ENCODE results near the gene NFATC1. TPM values are rescaled to one million over a fixed set of nuclear protein-coding genes. Genes with fewer than 3 reads are reported as not detected.

Gene NFATC1
- total and polyA plus RNA-seq, 9 donors: 7.0 to 17.1 (median 12.6) TPM

DNA sequence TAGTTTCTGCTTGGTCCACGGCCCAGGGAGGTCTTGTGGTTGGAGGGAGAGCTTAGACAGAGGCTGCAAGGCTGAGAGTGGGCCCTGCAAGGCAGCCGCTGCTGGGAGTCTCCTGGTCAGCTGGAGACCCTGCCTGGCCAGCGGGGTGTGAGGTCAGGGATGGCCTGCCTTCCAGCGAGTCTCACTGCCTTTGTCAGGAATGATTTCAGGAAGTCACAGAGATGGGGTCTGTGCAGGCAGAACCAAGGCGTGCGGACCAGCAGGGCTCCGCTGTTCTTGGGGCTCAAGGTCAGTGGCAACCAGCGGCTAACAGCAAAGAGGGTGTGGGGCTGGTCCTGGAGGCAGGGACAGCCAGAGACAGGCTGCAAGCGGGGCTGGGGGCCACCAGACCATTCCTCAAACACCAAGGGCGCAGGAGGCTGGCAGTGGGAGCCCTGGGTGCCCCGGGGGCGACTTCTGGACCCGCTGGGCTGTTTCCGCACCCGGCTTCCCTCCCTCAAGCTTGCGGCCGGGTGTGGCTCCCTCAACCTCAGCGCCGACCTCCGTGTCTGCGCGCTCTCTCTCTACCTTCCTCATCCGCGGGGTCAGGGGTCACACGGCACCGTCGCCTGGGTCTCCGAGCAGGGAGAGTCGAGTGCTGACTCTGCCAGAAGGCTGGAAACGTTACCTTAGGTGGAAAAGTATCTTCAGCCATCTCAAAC lies 159.4 kb downstream of the NFATC1 start:
- H3K4me1 ChIP-seq (ENCODE audit: control insufficient read depth, insufficient read depth, low read length): peaks cover 6% of the 10 kb centered on the region
- DNase-seq: no peak
- H3K27ac ChIP-seq (ENCODE audit: low read length): no peak overlapping the region
- peaks cover 26% of the 10 kb centered on the region for H3K27me3 ChIP-seq (ENCODE audit: control insufficient read depth, insufficient read depth, low read length)
- no peak overlapping the region for H3K4me3 ChIP-seq (ENCODE audit: low read length)
- 86% methylated on average over 20 of the region's 30 CpGs for WGBS (ENCODE audit: insufficient coverage)
- no peaks in the 10 kb centered on the region for H3K9me3 ChIP-seq (replicated peaks; ENCODE audit: control insufficient read depth, low read depth, low read length)
- no peaks in the 10 kb centered on the region for H3K36me3 ChIP-seq (ENCODE audit: control insufficient read depth, insufficient read depth, low read length)

DNA sequence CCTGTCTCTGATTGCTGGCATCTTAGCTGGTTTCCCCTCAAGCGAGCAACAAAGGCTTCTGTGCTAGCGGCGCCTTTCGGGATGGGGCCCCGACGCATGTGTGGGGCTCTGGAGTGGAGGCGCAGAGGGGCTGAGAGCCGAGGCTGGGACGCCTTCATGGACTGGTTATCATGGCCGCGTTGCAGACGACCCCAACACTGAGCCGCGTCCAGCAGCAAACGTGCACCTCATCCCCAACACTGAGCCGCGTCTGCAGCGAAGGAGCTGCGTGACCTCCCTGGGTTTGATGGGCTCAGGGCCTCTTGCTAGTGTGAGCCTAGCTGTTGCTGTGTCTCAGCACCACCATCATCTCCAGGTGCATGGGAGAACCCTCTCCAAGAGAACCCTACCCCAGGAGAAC lies 160.2 kb downstream of the NFATC1 start:
- peaks cover 6% of the 10 kb centered on the region for H3K4me1 ChIP-seq (ENCODE audit: control insufficient read depth, insufficient read depth, low read length)
- no peak overlapping the region for H3K4me3 ChIP-seq (ENCODE audit: low read length)
- H3K27me3 ChIP-seq (ENCODE audit: control insufficient read depth, insufficient read depth, low read length): peaks cover 26% of the 10 kb centered on the region
- no peaks in the 10 kb centered on the region for H3K9me3 ChIP-seq (replicated peaks; ENCODE audit: control insufficient read depth, low read depth, low read length)
- DNase-seq: no peak
- 98% methylated on average over 19 of the region's 19 CpGs for WGBS (ENCODE audit: insufficient coverage)
- H3K36me3 ChIP-seq (ENCODE audit: control insufficient read depth, insufficient read depth, low read length): no peaks in the 10 kb centered on the region
- H3K27ac ChIP-seq (ENCODE audit: low read length): no peak overlapping the region

DNA sequence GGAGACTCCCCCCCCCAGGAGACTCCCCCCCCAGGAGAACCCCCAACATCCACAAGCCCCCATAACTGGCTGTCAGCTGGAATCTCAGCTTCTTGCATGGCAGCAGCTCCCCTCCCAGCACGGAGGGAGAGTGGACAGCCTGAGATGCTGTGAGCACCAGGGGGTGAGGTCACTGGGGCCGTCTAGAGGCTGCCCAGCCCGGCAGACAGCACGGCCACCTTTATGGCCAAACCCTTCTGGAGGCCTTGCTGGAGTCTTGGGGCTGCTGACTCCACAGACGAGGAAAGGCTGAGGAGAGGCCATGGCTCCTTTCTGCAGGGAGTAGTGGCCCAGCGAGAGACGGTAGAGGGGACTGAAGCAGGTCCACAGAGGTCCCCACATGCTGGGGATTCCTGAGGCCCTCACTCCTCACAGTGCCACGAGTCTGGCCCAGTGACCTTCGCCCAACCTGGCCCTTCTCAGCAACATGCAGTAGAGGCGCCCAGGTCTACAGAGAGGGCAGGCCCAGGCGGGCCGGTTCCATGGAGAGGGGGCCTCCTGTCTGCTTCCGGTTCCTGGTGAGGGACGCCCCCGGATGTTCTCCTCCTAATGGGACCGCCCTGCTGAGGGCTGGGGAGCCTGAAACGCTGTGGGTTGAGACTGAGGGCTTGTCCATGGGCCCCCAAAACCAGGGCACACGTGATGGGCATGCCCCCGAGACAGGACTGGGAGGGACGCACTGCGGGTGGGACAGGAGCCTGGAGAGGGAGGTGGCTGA lies 161.3 kb downstream of the NFATC1 start:
- Histone ChIP-seq H3K27ac (ENCODE audit: low read length) (no peak overlapping the region), H3K4me3 (ENCODE audit: low read length) (no peak overlapping the region), H3K9me3 (replicated peaks; ENCODE audit: control insufficient read depth, low read depth, low read length) (no peaks in the 10 kb centered on the region), H3K36me3 (ENCODE audit: control insufficient read depth, insufficient read depth, low read length) (no peaks in the 10 kb centered on the region), H3K4me1 (ENCODE audit: control insufficient read depth, insufficient read depth, low read length) (peaks cover 6% of the 10 kb centered on the region), H3K27me3 (ENCODE audit: control insufficient read depth, insufficient read depth, low read length) (peaks cover 26% of the 10 kb centered on the region)
- no peak for DNase-seq
- 73% methylated on average over 21 of the region's 21 CpGs for WGBS (ENCODE audit: insufficient coverage)

DNA sequence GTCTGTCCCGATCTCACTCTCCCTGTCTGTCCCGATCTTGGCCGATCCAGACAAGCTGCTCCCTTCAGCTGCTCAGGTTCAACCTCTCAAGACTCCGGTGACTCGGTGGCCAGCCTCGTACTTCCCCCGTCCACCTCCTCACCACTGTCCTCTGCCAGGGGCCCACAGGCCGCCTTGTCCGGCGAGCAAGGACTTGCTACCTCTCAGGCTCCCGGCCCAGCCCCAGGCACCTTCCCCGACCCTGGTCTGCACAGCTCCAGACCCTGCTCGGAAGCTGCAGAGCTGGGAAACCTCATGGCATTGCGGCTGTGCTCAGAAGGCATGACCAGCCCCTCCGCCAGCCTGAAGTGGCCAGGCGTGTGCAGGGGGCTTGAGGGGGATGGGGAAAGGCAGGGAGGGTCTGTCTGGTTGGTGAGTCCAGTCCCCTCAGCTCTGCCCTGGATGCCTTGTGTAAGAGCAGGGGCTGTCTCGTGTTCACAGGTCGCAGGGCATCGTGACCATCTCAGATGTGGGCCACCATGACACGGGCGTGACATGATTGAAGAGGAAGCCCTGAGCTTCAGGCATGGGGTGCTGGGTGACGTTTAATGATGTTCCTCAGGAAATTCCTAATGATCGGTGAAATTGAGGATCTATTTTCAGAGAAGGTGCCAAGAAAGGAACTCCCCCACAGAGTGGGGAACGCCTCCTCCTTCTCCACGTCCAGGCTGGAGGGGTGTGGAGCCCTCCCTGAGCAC lies 162.6 kb downstream of the NFATC1 start:
- no peak for DNase-seq

DNA sequence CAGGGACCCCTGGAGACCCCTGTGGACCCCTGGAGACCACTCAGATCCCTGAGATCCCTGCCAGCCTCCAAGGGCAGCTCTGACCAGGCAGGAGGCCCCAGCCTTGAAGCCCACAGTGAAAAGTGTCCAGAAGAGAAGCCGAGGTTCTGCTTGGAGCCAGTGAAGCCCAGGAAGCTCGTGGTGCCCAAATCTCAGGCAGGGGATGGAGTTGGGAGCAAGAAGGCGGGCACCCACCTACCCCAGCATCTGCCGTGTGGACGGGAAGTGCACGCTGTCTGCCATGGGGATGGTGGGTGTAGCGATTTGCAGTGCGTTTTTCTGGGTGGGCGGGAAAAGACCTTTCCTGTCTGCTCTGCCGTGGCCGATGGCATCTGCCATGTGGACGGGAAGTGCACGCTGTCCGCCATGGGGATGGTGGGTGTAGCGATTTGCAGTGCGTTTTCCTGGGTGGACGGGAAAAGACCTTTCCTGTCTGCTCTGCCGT lies 163.2 kb downstream of the NFATC1 start:
- H3K4me3 ChIP-seq (ENCODE audit: low read length): no peak overlapping the region
- no peak for DNase-seq
- no peak overlapping the region for H3K27ac ChIP-seq (ENCODE audit: low read length)
- WGBS (ENCODE audit: insufficient coverage): 95% methylated on average over 18 of the region's 18 CpGs
- peaks cover 18% of the 10 kb centered on the region for H3K27me3 ChIP-seq (ENCODE audit: control insufficient read depth, insufficient read depth, low read length)
- H3K4me1 ChIP-seq (ENCODE audit: control insufficient read depth, insufficient read depth, low read length): no peaks in the 10 kb centered on the region
- H3K36me3 ChIP-seq (ENCODE audit: control insufficient read depth, insufficient read depth, low read length): no peaks in the 10 kb centered on the region
- no peaks in the 10 kb centered on the region for H3K9me3 ChIP-seq (replicated peaks; ENCODE audit: control insufficient read depth, low read depth, low read length)

More for the DNA sequence above, 162.6 kb downstream of the NFATC1 start:
- WGBS (ENCODE audit: insufficient coverage): 83% methylated on average over 23 of the region's 25 CpGs
- Histone ChIP-seq H3K36me3 (ENCODE audit: control insufficient read depth, insufficient read depth, low read length) (no peaks in the 10 kb centered on the region), H3K4me1 (ENCODE audit: control insufficient read depth, insufficient read depth, low read length) (no peaks in the 10 kb centered on the region), H3K27ac (ENCODE audit: low read length) (no peak overlapping the region), H3K4me3 (ENCODE audit: low read length) (no peak overlapping the region), H3K27me3 (ENCODE audit: control insufficient read depth, insufficient read depth, low read length) (peaks cover 24% of the 10 kb centered on the region), H3K9me3 (replicated peaks; ENCODE audit: control insufficient read depth, low read depth, low read length) (no peaks in the 10 kb centered on the region)

DNA sequence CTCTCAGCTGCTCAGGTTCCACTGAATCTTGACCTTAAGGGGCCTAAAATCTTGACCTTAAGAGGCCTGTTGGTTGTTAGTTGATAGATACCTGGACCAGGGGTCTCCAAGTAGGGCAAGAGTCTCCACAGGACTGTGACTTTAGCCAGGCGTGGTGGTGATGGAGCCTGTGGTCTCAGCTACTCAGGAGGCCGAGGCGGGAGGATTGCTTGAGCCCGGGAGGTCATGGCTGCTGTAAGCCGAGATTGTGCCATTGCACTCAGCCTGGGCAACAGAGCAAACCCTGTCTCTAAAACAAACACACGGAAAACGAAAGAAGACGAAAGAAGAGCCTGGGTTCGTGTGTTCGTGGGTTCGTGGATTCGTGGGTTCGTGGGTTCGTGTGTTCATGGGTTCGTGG lies 163.7 kb downstream of the NFATC1 start:
- WGBS (ENCODE audit: insufficient coverage): 90% methylated on average over 11 of the region's 15 CpGs
- peaks cover 17% of the 10 kb centered on the region for H3K27me3 ChIP-seq (ENCODE audit: control insufficient read depth, insufficient read depth, low read length)

DNA sequence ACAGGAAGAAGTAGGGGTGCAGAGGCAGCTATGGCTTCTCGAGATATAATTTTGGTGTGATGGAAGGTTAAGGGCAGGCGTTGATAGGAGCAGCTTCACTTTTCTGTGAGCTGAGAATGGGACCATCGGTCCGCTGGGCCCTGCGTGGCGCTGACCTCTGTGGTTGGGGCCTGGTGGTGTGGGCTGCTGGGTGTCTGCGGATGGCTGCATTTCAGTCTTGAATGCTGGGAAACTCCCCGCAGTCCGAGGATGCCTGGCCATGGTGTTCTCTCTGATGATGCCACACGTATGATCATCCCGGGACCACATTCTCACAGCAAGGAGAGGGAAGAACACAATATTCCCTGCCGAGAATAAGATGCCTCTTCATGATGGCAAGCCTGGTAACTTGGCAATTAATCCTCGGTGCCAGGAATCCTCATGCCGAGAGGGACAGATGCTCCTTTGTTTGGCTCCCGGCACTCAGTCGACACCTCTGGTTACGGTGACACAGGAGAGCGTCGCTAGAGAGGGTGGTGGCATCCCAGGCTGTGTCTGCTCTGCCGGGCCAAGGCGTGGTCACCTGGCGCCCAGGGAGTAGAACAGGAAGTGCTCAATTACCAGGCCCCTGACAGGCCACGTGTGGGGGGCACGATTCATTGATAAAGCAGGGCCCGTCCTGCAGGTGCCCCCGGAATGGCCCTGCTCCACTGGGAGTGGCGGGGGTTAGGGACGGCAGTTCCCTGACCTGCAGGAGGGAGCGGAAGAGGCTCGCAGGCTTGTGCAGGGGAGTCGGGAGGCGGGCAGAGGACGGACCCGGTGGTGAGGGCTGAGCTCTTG lies 164.5 kb downstream of the NFATC1 start:
- Histone ChIP-seq H3K27ac (ENCODE audit: low read length) (no peak overlapping the region), H3K4me1 (ENCODE audit: control insufficient read depth, insufficient read depth, low read length) (no peaks in the 10 kb centered on the region), H3K4me3 (ENCODE audit: low read length) (no peak overlapping the region), H3K9me3 (replicated peaks; ENCODE audit: control insufficient read depth, low read depth, low read length) (no peaks in the 10 kb centered on the region), H3K27me3 (ENCODE audit: control insufficient read depth, insufficient read depth, low read length) (peaks cover 14% of the 10 kb centered on the region), H3K36me3 (ENCODE audit: control insufficient read depth, insufficient read depth, low read length) (no peaks in the 10 kb centered on the region)
- DNase-seq: no peak
- WGBS (ENCODE audit: insufficient coverage): 87% methylated on average over 34 of the region's 34 CpGs

More for the DNA sequence above, 163.7 kb downstream of the NFATC1 start:
- no peaks in the 10 kb centered on the region for H3K9me3 ChIP-seq (replicated peaks; ENCODE audit: control insufficient read depth, low read depth, low read length)
- H3K4me3 ChIP-seq (ENCODE audit: low read length): no peak overlapping the region
- DNase-seq: no peak
- H3K4me1 ChIP-seq (ENCODE audit: control insufficient read depth, insufficient read depth, low read length): no peaks in the 10 kb centered on the region
- H3K36me3 ChIP-seq (ENCODE audit: control insufficient read depth, insufficient read depth, low read length): no peaks in the 10 kb centered on the region
- H3K27ac ChIP-seq (ENCODE audit: low read length): no peak overlapping the region

DNA sequence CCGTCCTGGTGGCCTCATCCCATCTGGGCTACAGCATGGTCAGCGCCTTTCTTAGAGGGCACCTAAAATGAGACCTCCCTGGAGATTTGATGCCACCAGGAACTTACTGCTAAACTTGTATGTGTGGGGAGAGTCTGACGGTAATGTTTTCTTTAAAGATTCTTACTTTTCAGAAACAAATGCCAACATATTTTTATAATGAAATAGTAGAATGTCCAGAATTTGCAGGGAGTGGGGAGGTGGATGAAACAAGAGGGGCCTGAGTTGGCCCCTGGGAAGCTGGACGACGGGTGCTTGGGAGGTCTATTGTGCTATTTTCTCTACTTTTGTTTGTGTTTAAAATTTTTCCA lies 165.1 kb downstream of the NFATC1 start:
- DNase-seq: no peak
- 86% methylated on average over 2 of the region's 5 CpGs for WGBS (ENCODE audit: insufficient coverage)
- no peak overlapping the region for H3K4me3 ChIP-seq (ENCODE audit: low read length)
- no peaks in the 10 kb centered on the region for H3K36me3 ChIP-seq (ENCODE audit: control insufficient read depth, insufficient read depth, low read length)
- H3K9me3 ChIP-seq (replicated peaks; ENCODE audit: control insufficient read depth, low read depth, low read length): no peaks in the 10 kb centered on the region
- peaks cover 14% of the 10 kb centered on the region for H3K27me3 ChIP-seq (ENCODE audit: control insufficient read depth, insufficient read depth, low read length)
- peaks cover under 1% of the 10 kb centered on the region for H3K4me1 ChIP-seq (ENCODE audit: control insufficient read depth, insufficient read depth, low read length)
- no peak overlapping the region for H3K27ac ChIP-seq (ENCODE audit: low read length)

DNA sequence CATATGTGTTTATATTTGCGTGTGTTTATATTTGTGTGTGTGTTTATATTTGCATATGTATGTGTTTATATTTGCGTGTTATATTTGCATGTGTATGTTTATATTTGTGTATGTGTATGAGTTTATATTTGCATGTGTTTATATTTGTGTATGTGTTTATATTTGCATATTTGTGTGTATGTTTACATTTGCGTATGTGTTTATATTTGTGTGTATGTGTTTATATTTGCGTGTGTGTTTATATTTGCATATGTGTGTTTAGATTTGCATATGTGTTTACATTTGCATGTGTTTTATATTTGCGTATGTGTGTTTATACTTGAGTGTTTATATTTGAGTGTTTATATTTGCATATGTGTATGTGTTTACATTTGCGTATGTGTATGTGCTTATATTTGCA lies 168.2 kb downstream of the NFATC1 start:
- no peaks in the 10 kb centered on the region for H3K9me3 ChIP-seq (replicated peaks; ENCODE audit: control insufficient read depth, low read depth, low read length)
- 100% methylated on average over 2 of the region's 6 CpGs for WGBS (ENCODE audit: insufficient coverage)
- no peak overlapping the region for H3K4me3 ChIP-seq (ENCODE audit: low read length)
- DNase-seq: no peak
- H3K36me3 ChIP-seq (ENCODE audit: control insufficient read depth, insufficient read depth, low read length): no peaks in the 10 kb centered on the region
- peaks cover 16% of the 10 kb centered on the region for H3K27me3 ChIP-seq (ENCODE audit: control insufficient read depth, insufficient read depth, low read length)
- no peak overlapping the region for H3K27ac ChIP-seq (ENCODE audit: low read length)
- peaks cover 25% of the 10 kb centered on the region for H3K4me1 ChIP-seq (ENCODE audit: control insufficient read depth, insufficient read depth, low read length)

All from muscle of leg (tissue), 11 donors.